ENCODE data around the gene GPR15.

Gene GPR15

DNA sequence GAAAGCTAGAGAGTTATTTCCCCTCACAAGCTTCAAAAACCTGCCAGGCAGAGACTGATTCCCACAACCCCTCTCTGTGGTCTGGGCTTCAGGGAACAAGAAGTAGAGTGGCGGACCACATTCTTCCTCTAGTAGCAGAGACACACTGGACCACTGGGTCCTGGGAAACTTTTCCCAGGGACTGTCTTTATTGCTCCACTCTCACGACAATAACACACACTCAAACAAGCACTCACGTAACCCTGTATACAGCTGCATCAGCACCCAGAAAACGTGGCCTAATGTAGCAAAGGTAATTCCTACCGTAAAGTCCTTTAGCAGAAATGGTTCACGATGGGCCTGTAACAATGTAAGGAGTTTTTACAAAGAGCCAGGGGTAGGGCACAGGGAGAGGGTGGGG is 34.1 kb downstream of the GPR15 start:
- TF ChIP-seq POLR2AphosphoS5 (IDR thresholded peaks at IDR 0.05; ENCODE audit: low read depth) (no peak), REST (IDR thresholded peaks at IDR 0.05; ENCODE audit: insufficient replicate concordance, low read depth) (no peak), SPI1 (IDR thresholded peaks at IDR 0.05; ENCODE audit: borderline replicate concordance, low read depth) (no peak), GABPA (IDR thresholded peaks at IDR 0.05; ENCODE audit: low read depth) (no peak)
- TF ChIP-seq, protein P1, sequence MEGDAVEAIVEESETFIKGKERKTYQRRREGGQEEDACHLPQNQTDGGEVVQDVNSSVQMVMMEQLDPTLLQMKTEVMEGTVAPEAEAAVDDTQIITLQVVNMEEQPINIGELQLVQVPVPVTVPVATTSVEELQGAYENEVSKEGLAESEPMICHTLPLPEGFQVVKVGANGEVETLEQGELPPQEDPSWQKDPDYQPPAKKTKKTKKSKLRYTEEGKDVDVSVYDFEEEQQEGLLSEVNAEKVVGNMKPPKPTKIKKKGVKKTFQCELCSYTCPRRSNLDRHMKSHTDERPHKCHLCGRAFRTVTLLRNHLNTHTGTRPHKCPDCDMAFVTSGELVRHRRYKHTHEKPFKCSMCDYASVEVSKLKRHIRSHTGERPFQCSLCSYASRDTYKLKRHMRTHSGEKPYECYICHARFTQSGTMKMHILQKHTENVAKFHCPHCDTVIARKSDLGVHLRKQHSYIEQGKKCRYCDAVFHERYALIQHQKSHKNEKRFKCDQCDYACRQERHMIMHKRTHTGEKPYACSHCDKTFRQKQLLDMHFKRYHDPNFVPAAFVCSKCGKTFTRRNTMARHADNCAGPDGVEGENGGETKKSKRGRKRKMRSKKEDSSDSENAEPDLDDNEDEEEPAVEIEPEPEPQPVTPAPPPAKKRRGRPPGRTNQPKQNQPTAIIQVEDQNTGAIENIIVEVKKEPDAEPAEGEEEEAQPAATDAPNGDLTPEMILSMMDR (IDR thresholded peaks at IDR 0.05; ENCODE audit: insufficient read depth, low read length), result no peak
- Histone ChIP-seq H3K27ac (replicated peaks) (no peak overlapping the region), H3K4me3 (replicated peaks; ENCODE audit: insufficient read depth, low read length) (no peak overlapping the region), H3K27me3 (ENCODE audit: insufficient read depth, poor library complexity, severe bottlenecking) (no peaks in the 10 kb centered on the region)
- DNase-seq (ENCODE audit: low read depth in 1 of 2, low spot score in 1 of 2), result no peak

DNA sequence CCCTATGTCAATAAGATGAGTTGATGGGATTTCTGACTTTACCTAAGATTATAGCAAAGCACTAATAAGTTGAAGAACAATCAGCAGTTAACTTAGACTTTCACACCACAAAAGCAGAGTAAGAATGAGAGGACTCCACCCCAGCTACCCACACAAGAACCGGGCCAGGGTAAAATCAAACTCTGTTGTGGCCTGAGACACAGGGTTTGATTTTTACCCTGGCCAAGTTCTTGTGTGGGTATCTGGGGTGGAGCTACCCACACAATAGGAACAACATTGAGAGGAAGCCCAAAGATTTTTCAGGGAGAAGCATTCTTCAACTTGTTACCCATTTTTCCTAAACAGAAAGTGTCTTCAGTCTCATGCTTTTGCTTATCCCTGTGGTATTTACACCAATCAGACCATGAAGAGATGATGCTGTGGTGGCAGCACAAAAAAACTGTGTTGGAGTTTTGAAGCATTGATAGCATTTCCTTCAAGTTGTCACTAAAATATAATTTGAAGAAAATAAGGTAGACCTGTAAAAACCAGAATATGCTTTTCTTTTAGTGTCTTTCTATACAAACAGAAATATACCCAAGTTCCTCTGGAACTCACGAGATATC is 36.0 kb downstream of the GPR15 start:
- no peak overlapping the region for H3K27ac ChIP-seq (replicated peaks)
- H3K4me3 ChIP-seq (replicated peaks; ENCODE audit: insufficient read depth, low read length), result no peak overlapping the region
- no peaks in the 10 kb centered on the region for H3K27me3 ChIP-seq (ENCODE audit: insufficient read depth, poor library complexity, severe bottlenecking)
- TF ChIP-seq GABPA (IDR thresholded peaks at IDR 0.05; ENCODE audit: low read depth), result no peak
- TF ChIP-seq, protein P1 (IDR thresholded peaks at IDR 0.05; ENCODE audit: insufficient read depth, low read length), result no peak
- no peak for TF ChIP-seq REST (IDR thresholded peaks at IDR 0.05; ENCODE audit: insufficient replicate concordance, low read depth)
- TF ChIP-seq POLR2AphosphoS5 (IDR thresholded peaks at IDR 0.05; ENCODE audit: low read depth), result no peak
- no peak for TF ChIP-seq SPI1 (IDR thresholded peaks at IDR 0.05; ENCODE audit: borderline replicate concordance, low read depth)
- no peak for DNase-seq (ENCODE audit: low read depth in 1 of 2, low spot score in 1 of 2)

DNA sequence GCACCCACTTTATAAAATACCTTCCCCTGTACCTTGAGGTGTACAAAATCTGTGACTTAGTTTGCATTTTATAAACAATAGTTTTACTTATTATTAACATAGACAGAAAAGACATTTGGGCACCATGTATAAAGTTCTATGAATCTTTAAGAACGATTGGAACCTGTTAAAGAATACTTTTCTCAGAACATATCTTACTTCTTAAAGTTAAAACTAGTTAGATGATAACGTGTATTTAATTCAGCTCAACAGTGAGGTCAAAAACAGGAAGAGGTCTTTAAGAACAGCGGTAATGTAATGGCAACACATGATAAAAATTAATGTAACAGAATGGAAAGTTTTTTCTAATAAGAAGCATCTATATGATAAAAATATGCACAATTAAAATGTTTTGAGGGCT is 36.6 kb downstream of the GPR15 start:
- peak; percentile 40; the same call in 1 of the 2 replicates for TF ChIP-seq SPI1 (IDR thresholded peaks at IDR 0.05; ENCODE audit: borderline replicate concordance, low read depth)
- TF ChIP-seq REST (IDR thresholded peaks at IDR 0.05; ENCODE audit: insufficient replicate concordance, low read depth), result no peak
- Histone ChIP-seq H3K27ac (replicated peaks) (no peak overlapping the region), H3K27me3 (ENCODE audit: insufficient read depth, poor library complexity, severe bottlenecking) (no peaks in the 10 kb centered on the region), H3K4me3 (replicated peaks; ENCODE audit: insufficient read depth, low read length) (no peak overlapping the region)
- DNase-seq (ENCODE audit: low read depth in 1 of 2, low spot score in 1 of 2), result no peak

All from HL-60 (cell line).